Lung (tissue), 12 donors: ENCODE results near the gene CHRNA4. TPM values are rescaled to one million over a fixed set of nuclear protein-coding genes. Genes with fewer than 3 reads are reported as not detected.

Source experiments
- ATAC-seq: fragments of 200-7000 bp; cut with Tn5 transposase; one replicate; pipeline ENCODE4 v1.9.1; 2020; ENCODE audit warnings: moderate number of reproducible peaks; ENCODE audit not compliant: insufficient read depth, low FRiP score
- DNase-seq, 3 donors: peaks; one replicate each; pipeline ENCODE4 v3.0.0-alpha.2; 2013 to 2017
- H3K27ac ChIP-seq, 2 donors: one replicate each; pipeline ENCODE4 v1.5.1; 2013; ENCODE audit warnings: mild to moderate bottlenecking in 2 of 2, moderate library complexity in 2 of 2, control low read depth in 1 of 2, inconsistent platforms in 1 of 2, low read depth in 1 of 2, low read length in 1 of 2
- H3K27me3 ChIP-seq, 3 donors: one replicate each; pipeline ENCODE4 v1.5.1; 2013; ENCODE audit warnings: low read length in 2 of 3; ENCODE audit not compliant: control insufficient read depth in 3 of 3, insufficient read depth in 3 of 3
- H3K36me3 ChIP-seq, 4 donors: one replicate each; pipeline ENCODE4 v1.5.1; 2013; ENCODE audit warnings: low read length in 4 of 4, mild to moderate bottlenecking in 1 of 4, moderate library complexity in 1 of 4; ENCODE audit not compliant: control insufficient read depth in 4 of 4, insufficient read depth in 4 of 4
- H3K4me1 ChIP-seq, 5 donors: one replicate each; pipeline ENCODE4 v1.5.1; 2013; ENCODE audit warnings: low read length in 5 of 5, mild to moderate bottlenecking in 2 of 5, moderate library complexity in 1 of 5; ENCODE audit not compliant: control insufficient read depth in 5 of 5, insufficient read depth in 5 of 5
- H3K4me3 ChIP-seq: one replicate; pipeline ENCODE4 v1.5.1; 2013; ENCODE audit warnings: mild to moderate bottlenecking, control low read depth, moderate library complexity
- H3K9ac ChIP-seq, 2 donors: one replicate each; pipeline ENCODE4 v1.5.1; 2013; ENCODE audit warnings: low read length in 2 of 2, control low read depth in 1 of 2; ENCODE audit not compliant: insufficient read depth in 1 of 2
- H3K9me3 ChIP-seq, 4 donors: one replicate each; pipeline ENCODE4 v1.5.1; 2013; ENCODE audit warnings: low read length in 3 of 4, mild to moderate bottlenecking in 1 of 4, moderate library complexity in 1 of 4; ENCODE audit not compliant: control insufficient read depth in 4 of 4, insufficient read depth in 3 of 4
- CTCF ChIP-seq: IDR thresholded peaks from 2 replicates; pipeline ENCODE4 v1.5.1; 2012; ENCODE audit warnings: mild to moderate bottlenecking; ENCODE audit errors: control extremely low read depth, extremely low read depth
- WGBS, 2 donors: extraction: QIAGEN DNeasy Blood & Tissue Kit; methylation state at CpG; one replicate each; pipeline ENCODE4 v1.1.7; 2013; 5-methylcytosine and 5-hydroxymethylcytosine counted together
- polyA plus RNA-seq, 2 donors: library from polyadenylated mRNA; stranded (reverse); fragments of 200-250 nt; gene quantifications; one replicate each; pipeline ENCODE4 v1.2.1, GENCODE V29; 2013
- total RNA-seq, 2 donors: library from RNA; depleted of rRNA in 1 of 2; stranded (reverse); fragments of >200 nt in 1 of 2; gene quantifications; one replicate each; pipeline ENCODE4 v1.2.1, GENCODE V29; 2014 to 2021
- donor health status: control.
- donor health status: control.
- donor health status: Bipolar disorder and iron deficiency.
- donor health status: healthy.
- donor health status: DM: yes; HTN: yes; CAD: no.

The CHRNA4 gene
- total and polyA plus RNA-seq, 4 donors, result 0.01 to 1.1 (median 0.46) TPM

GRCh38 chr20:63334356-63334755 lies 26.8 kb downstream of the CHRNA4 start:
- peaks cover 0 to 19% (median 4%) of the 10 kb centered on the region in 3 donors for H3K27me3 ChIP-seq
- no peak overlapping the region for H3K4me3 ChIP-seq
- no peak overlapping the region for H3K9ac ChIP-seq
- no peak for ATAC-seq
- peaks cover 0 to 4% (median 0%) of the 10 kb centered on the region in 5 donors for H3K4me1 ChIP-seq
- no peak for TF ChIP-seq CTCF
- H3K27ac ChIP-seq, result no peak overlapping the region
- H3K9me3 ChIP-seq, result peaks cover 0 to 15% (median 2%) of the 10 kb centered on the region in 4 donors
- 81 to 93% methylated on average over 8 of the region's 8 CpGs for WGBS, 2 donors
- no peaks in the 10 kb centered on the region for H3K36me3 ChIP-seq
- DNase-seq, result no peak

- Histone ChIP-seq H3K4me3 (no peak overlapping the region), H3K36me3 (no peaks in the 10 kb centered on the region), H3K4me1 (peaks cover 0 to 4% (median 0%) of the 10 kb centered on the region in 5 donors), H3K9me3 (peaks cover 0 to 15% (median 2%) of the 10 kb centered on the region in 4 donors), H3K9ac (no peak overlapping the region), H3K27me3 (peaks cover 0 to 15% (median 4%) of the 10 kb centered on the region in 3 donors), H3K27ac (no peak overlapping the region)
- no peak for TF ChIP-seq CTCF
- DNase-seq (no peak), ATAC-seq (no peak)
- 81 to 88% methylated on average over 19 of the region's 19 CpGs for WGBS, 2 donors
Observed at GRCh38 chr20:63333241-63333836, 27.8 kb downstream of the CHRNA4 start.

- 87 to 93% methylated on average over 22 of the region's 22 CpGs for WGBS, 2 donors
- Histone ChIP-seq H3K27me3 (peaks cover 0 to 9% (median 4%) of the 10 kb centered on the region in 3 donors), H3K4me1 (peaks cover 0 to 4% (median 0%) of the 10 kb centered on the region in 5 donors), H3K4me3 (no peak overlapping the region), H3K9me3 (peaks cover 0 to 15% (median 2%) of the 10 kb centered on the region in 4 donors), H3K9ac (no peak overlapping the region), H3K27ac (no peak overlapping the region), H3K36me3 (no peaks in the 10 kb centered on the region)
- DNase-seq (no peak), ATAC-seq (no peak)
- no peak for TF ChIP-seq CTCF
Observed at GRCh38 chr20:63332488-63333240, 28.5 kb downstream of the CHRNA4 start.
